PC-3 (cell line): ENCODE results near the gene SCGB1D4. TPM values are rescaled to one million over a fixed set of nuclear protein-coding genes. Genes with fewer than 3 reads are reported as not detected.
"Not testable (repeated sequence)": the region's sequence is repeated elsewhere in the genome, so short reads cannot be mapped to it uniquely, and the experiment has no call there.

ENCODE experiments used
- ATAC-seq: fragments of 200-7000 bp; cut with Tn5 transposase; 2 replicates; pipeline ENCODE4 v1.9.1; 2020; ENCODE audit warnings: mild to moderate bottlenecking, moderate library complexity
- BruUV-seq: library from RNA; stranded (reverse); fragments of 400-500 nt; replicated peaks from 2 replicates; lab custom pipeline; 2021; lab: Mats Ljungman, UMichigan
- CTCF ChIA-PET: fragments of 300-600 bp; sonication (Branson Sonifier 250); formaldehyde crosslinking; loops from one replicate; lab custom pipeline; 2022; ENCODE audit warnings: antibody characterized with exemption; lab: Charles Lee
- POLR2A ChIA-PET: fragments of 300-600 bp; sonication (Branson Sonifier 250); formaldehyde crosslinking; loops from one replicate; lab custom pipeline; 2022; ENCODE audit warnings: antibody characterized with exemption; ENCODE audit not compliant: unreplicated experiment; lab: Charles Lee
- DNase-seq: peaks from one replicate; pipeline ENCODE4 v3.0.0-alpha.2; 2015
- H2AFZ ChIP-seq: fragments of 300-600 bp; sonication (generic); 2 replicates; pipeline ENCODE4 v1.6.0; 2016; ENCODE audit warnings: antibody characterized with exemption, low read length
- H3F3A ChIP-seq: fragments of 300-600 bp; sonication (generic); one replicate; pipeline ENCODE4 v1.6.0; 2017; ENCODE audit warnings: antibody characterized with exemption, low read length, control low read depth, mild to moderate bottlenecking; ENCODE audit not compliant: unreplicated experiment
- H3K27ac ChIP-seq: fragments of 300-600 bp; sonication (generic); 2 replicates; pipeline ENCODE4 v1.5.1; 2016; ENCODE audit warnings: mild to moderate bottlenecking, low read length
- H3K27me3 ChIP-seq: fragments of 300-600 bp; sonication (generic); 2 replicates; pipeline ENCODE4 v1.6.1; 2016; ENCODE audit warnings: low read length, mixed read lengths
- H3K36me3 ChIP-seq: fragments of 300-600 bp; sonication (generic); 2 replicates; pipeline ENCODE4 v1.6.1; 2016; ENCODE audit warnings: low read depth, mixed run types, low read length, mixed read lengths
- H3K4me1 ChIP-seq: fragments of 300-600 bp; sonication (generic); 2 replicates; pipeline ENCODE4 v1.5.1; 2016; ENCODE audit warnings: low read length; ENCODE audit not compliant: insufficient read depth
- H3K4me2 ChIP-seq: fragments of 300-600 bp; sonication (generic); 2 replicates; pipeline ENCODE4 v1.6.0; 2016; ENCODE audit warnings: low read length
- H3K4me3 ChIP-seq: fragments of 300-600 bp; sonication (generic); 2 replicates; pipeline ENCODE4 v1.5.1; 2016; ENCODE audit warnings: mild to moderate bottlenecking, low read length, mixed read lengths
- H3K79me2 ChIP-seq: fragments of 300-600 bp; sonication (generic); 2 replicates; pipeline ENCODE4 v1.6.1; 2017; ENCODE audit warnings: low read length, mixed read lengths
- H3K9ac ChIP-seq: fragments of 300-600 bp; sonication (generic); 2 replicates; pipeline ENCODE4 v1.6.0; 2016; ENCODE audit warnings: mild to moderate bottlenecking, low read length
- H3K9me2 ChIP-seq: fragments of 300-600 bp; sonication (generic); replicated peaks from 2 replicates; pipeline ENCODE4 v1.6.1; 2016; ENCODE audit warnings: mixed run types, low read length, mixed read lengths
- H3K9me3 ChIP-seq: fragments of 300-600 bp; sonication (generic); 2 replicates; pipeline ENCODE4 v1.6.1; 2016; ENCODE audit warnings: low read length, mixed read lengths
- H4K20me1 ChIP-seq: fragments of 300-600 bp; sonication (generic); 2 replicates; pipeline ENCODE4 v1.6.1; 2016; ENCODE audit warnings: low read length, mixed read lengths
- CTCF ChIP-seq: fragments of 300-600 bp; sonication (generic); conservative IDR thresholded peaks from 2 replicates; pipeline ENCODE4 v1.5.1; 2017; ENCODE audit warnings: antibody characterized with exemption, low read depth, mild to moderate bottlenecking, low read length
- EZH2 ChIP-seq: fragments of 300-600 bp; sonication (generic); IDR thresholded peaks from one replicate; pipeline ENCODE4 v1.6.1; 2017; ENCODE audit warnings: antibody characterized with exemption, mild to moderate bottlenecking, low read length; ENCODE audit not compliant: unreplicated experiment
- EZH2phosphoT487 ChIP-seq: fragments of 300-600 bp; sonication (generic); IDR thresholded peaks from 2 replicates; pipeline ENCODE4 v1.6.1; 2018; ENCODE audit warnings: mild to moderate bottlenecking, antibody characterized with exemption, low read length, borderline replicate concordance
- intact Hi-C: fragments of 100-400 bp; cut with micrococcal nuclease; formaldehyde crosslinking; loops from 2 replicates; pipeline ENCODE4 v1.9.0; 2023
- total RNA-seq: library from RNA; depleted of rRNA; stranded (reverse); fragments of >200 nt; gene quantifications from 2 replicates; pipeline ENCODE4 v1.2.3, GENCODE V29; 2014

Gene SCGB1D4
- total RNA-seq, 1 experiment from 2014 or later, result not detected

GRCh38 chr11:62337303-62338181, 38.7 kb upstream of the SCGB1D4 start, which contains the start of gene ASRGL1:
TSS of gene ASRGL1 (plus strand) at chr11:62337448. CDS start at chr11:62337978, 530 bp downstream.
- Histone ChIP-seq H4K20me1 (no peaks in the 10 kb centered on the region), H3K27me3 (peaks cover 18% of the 10 kb centered on the region; the same call in 1 of the 2 replicates), H3K4me1 (peaks cover 7% of the 10 kb centered on the region), H3K9me2 (no peaks in the 10 kb centered on the region), H3K27ac (no peak within 1 kb of the TSS), H3K4me3 (peak within 1 kb of the TSS; percentile 83), H3K9ac (peak within 1 kb of the TSS; percentile 49), H3K79me2 (no peaks in the 10 kb centered on the region), H3K36me3 (no peaks in the 10 kb centered on the region), H3K4me2 (peak within 1 kb of the TSS; percentile 99), H3F3A (no peaks in the 10 kb centered on the region), H2AFZ (peak within 1 kb of the TSS; percentile 91), H3K9me3 (no peaks in the 10 kb centered on the region)
- intact Hi-C loops, result no loop called here
- DNase-seq (peak; percentile 86), ATAC-seq (peak; percentile 91)
- CTCF ChIA-PET, result interaction anchor here (0.5 to 1.3 kb wide), 5 partner anchors 16 to 254 kb away, joined by 3 to 5 read pairs (median 4); partner anchors contain the start of gene TUT1
- no TSS peak for BruUV-seq
- TF ChIP-seq CTCF (0 out of 2 replicates have a peak, but pooled peaks have one; percentile 10), EZH2phosphoT487 (no peak)
- POLR2A ChIA-PET, result no interaction called here

GRCh38 chr11:62336949-62337302, 38.1 kb upstream of the SCGB1D4 start:
- H3F3A ChIP-seq, H3K4me1 ChIP-seq, H3K79me2 ChIP-seq, H3K27ac ChIP-seq, H3K9me2 ChIP-seq, POLR2A ChIA-PET, H4K20me1 ChIP-seq, ATAC-seq, DNase-seq, H3K36me3 ChIP-seq, H3K9me3 ChIP-seq, BruUV-seq, H3K9ac ChIP-seq, intact Hi-C loops: not testable (repeated sequence)
- CTCF ChIA-PET, result interaction anchor here (0.6 to 1.3 kb wide), 2 partner anchors 120 to 254 kb away, joined by 5 read pairs; partner anchors contain the start of gene TUT1
- H3K27me3 ChIP-seq, result peaks cover 24% of the 10 kb centered on the region; the same call in 1 of the 2 replicates
- peak overlapping the region; percentile 91 for H2AFZ ChIP-seq
- peak overlapping the region; percentile 83 for H3K4me3 ChIP-seq
- H3K4me2 ChIP-seq, result peak overlapping the region; percentile 99

- CTCF ChIA-PET, result interaction anchor here (0.6 kb wide), 1 partner anchor 266 kb away, joined by 5 read pairs; no protein-coding TSS in a partner anchor
Measured at GRCh38 chr11:62333768-62334167, 34.9 kb upstream of the SCGB1D4 start.

GRCh38 chr11:62331264-62331663, 32.4 kb upstream of the SCGB1D4 start:
- H4K20me1 ChIP-seq, H3F3A ChIP-seq, H3K4me2 ChIP-seq, intact Hi-C loops, CTCF ChIA-PET, H3K36me3 ChIP-seq, H2AFZ ChIP-seq, BruUV-seq, H3K27ac ChIP-seq, H3K9ac ChIP-seq, H3K9me3 ChIP-seq, POLR2A ChIA-PET, DNase-seq, H3K4me3 ChIP-seq, H3K4me1 ChIP-seq, H3K79me2 ChIP-seq, H3K9me2 ChIP-seq, ATAC-seq: not testable (repeated sequence)
- peaks cover 36% of the 10 kb centered on the region; the same call in 1 of the 2 replicates for H3K27me3 ChIP-seq

More at GRCh38 chr11:62333768-62334167, 34.9 kb upstream of the SCGB1D4 start:
- H2AFZ ChIP-seq, result no peak overlapping the region
- H3K79me2 ChIP-seq, result no peaks in the 10 kb centered on the region
- no peak for DNase-seq
- TF ChIP-seq CTCF (no peak), EZH2 (no peak), EZH2phosphoT487 (no peak)
- no peak overlapping the region for H3K4me3 ChIP-seq
- no peaks in the 10 kb centered on the region for H3K9me3 ChIP-seq
- H3K27me3 ChIP-seq, result peaks cover 36% of the 10 kb centered on the region; the same call in 1 of the 2 replicates
- ATAC-seq, result no peak
- H3F3A ChIP-seq, result no peaks in the 10 kb centered on the region
- H4K20me1 ChIP-seq, result no peaks in the 10 kb centered on the region
- POLR2A ChIA-PET, result no interaction called here
- no peaks in the 10 kb centered on the region for H3K36me3 ChIP-seq
- intact Hi-C loops, result no loop called here
- no peak overlapping the region for H3K4me2 ChIP-seq
- no peaks in the 10 kb centered on the region for H3K9me2 ChIP-seq
- peaks cover 7% of the 10 kb centered on the region for H3K4me1 ChIP-seq
- no peak overlapping the region for H3K9ac ChIP-seq
- H3K27ac ChIP-seq, result no peak overlapping the region
- BruUV-seq, result no TSS peak
